SK-N-SH (cell line): ENCODE measurements around the gene STAP2. TPM values are rescaled to one million over a fixed set of nuclear protein-coding genes. Genes with fewer than 3 reads are reported as not detected.

ENCODE experiments used
- CTCF ChIA-PET: fragments of 300-600, 350-600 bp; formaldehyde crosslinking; extraction: SDS; loops from one replicate; lab custom pipeline; 2021; lab: Yijun Ruan, JAX
- POLR2A ChIA-PET: fragments of 350-600 bp; sonication (Branson Sonifier 250); formaldehyde crosslinking; extraction: SDS; loops from one replicate; lab custom pipeline; 2020; ENCODE audit warnings: antibody characterized with exemption, inconsistent platforms; lab: Yijun Ruan, JAX
- DNase-seq: peaks from one replicate; pipeline ENCODE4 v3.0.0; 2012
- H2AFZ ChIP-seq: fragments of 200-600 bp; sonication (generic); 2 replicates; pipeline ENCODE4 v1.8.1; 2016; ENCODE audit warnings: antibody characterized with exemption, mild to moderate bottlenecking, low read depth
- H3F3A ChIP-seq: fragments of 200-600 bp; sonication (generic); replicated peaks from 2 replicates; pipeline ENCODE3; 2016; ENCODE audit warnings: antibody characterized with exemption, mild to moderate bottlenecking; ENCODE audit not compliant: insufficient read depth
- H3K27ac ChIP-seq, 2 experiments: fragments of 200-500 bp in 1 of 2; fragments of 200-600 bp in 1 of 2; sonication (Bioruptor generic) in 1 of 2; sonication (generic), shearing (Covaris generic) in 1 of 2; 2 replicates each; pipeline versions ENCODE4 v1.5.1 to v1.6.1; 2014 to 2016; ENCODE audit warnings: low read depth in 2 of 2, inconsistent platforms in 1 of 2, low read length in 1 of 2, mild to moderate bottlenecking in 1 of 2, mixed read lengths in 1 of 2
- H3K27me3 ChIP-seq: fragments of 200-600 bp; sonication (generic), shearing (Covaris generic); 2 replicates; pipeline ENCODE4 v1.6.1; 2016; ENCODE audit warnings: mixed run types; ENCODE audit not compliant: insufficient read depth
- H3K36me3 ChIP-seq, 2 experiments: fragments of 200-500 bp in 1 of 2; fragments of 200-600 bp in 1 of 2; sonication (Bioruptor generic) in 1 of 2; sonication (generic) in 1 of 2; replicated peaks in 1 of 2; 2 replicates each; pipeline versions ENCODE3 to v1.5.1; 2014 to 2016; ENCODE audit warnings: low read length in 1 of 2, mild to moderate bottlenecking in 1 of 2; ENCODE audit not compliant: insufficient read depth in 2 of 2, control insufficient read depth in 1 of 2
- H3K4me1 ChIP-seq, 2 experiments: fragments of 200-500 bp in 1 of 2; fragments of 200-600 bp in 1 of 2; sonication (Bioruptor generic) in 1 of 2; sonication (generic), shearing (Covaris generic) in 1 of 2; 2 replicates each; pipeline versions ENCODE4 v1.5.1 to v1.6.1; 2014 to 2016; ENCODE audit warnings: low read depth in 1 of 2, low read length in 1 of 2, mixed run types in 1 of 2; ENCODE audit not compliant: insufficient read depth in 2 of 2, control insufficient read depth in 1 of 2
- H3K4me2 ChIP-seq: fragments of 200-600 bp; sonication (generic), shearing (Covaris generic); 2 replicates; pipeline ENCODE4 v1.6.1; 2017; ENCODE audit warnings: mixed run types
- H3K4me3 ChIP-seq, 2 experiments: fragments of 200-500 bp in 1 of 2; fragments of 200-600 bp in 1 of 2; sonication (Bioruptor generic) in 1 of 2; sonication (generic), shearing (Covaris generic) in 1 of 2; 2 replicates each; pipeline versions ENCODE4 v1.5.1 to v1.8.1; 2014 to 2016; ENCODE audit warnings: low read depth in 2 of 2, inconsistent platforms in 1 of 2, low read length in 1 of 2, mild to moderate bottlenecking in 1 of 2, mixed read lengths in 1 of 2, moderate library complexity in 1 of 2
- H3K79me2 ChIP-seq: fragments of 200-600 bp; sonication (generic); 2 replicates; pipeline ENCODE4 v1.8.1; 2017; ENCODE audit warnings: mild to moderate bottlenecking; ENCODE audit not compliant: insufficient read depth
- H3K9ac ChIP-seq: fragments of 200-600 bp; sonication (generic); 2 replicates; pipeline ENCODE4 v1.6.1; 2017; ENCODE audit warnings: mixed run types
- H3K9me2 ChIP-seq: fragments of 200-600 bp; sonication (generic); 2 replicates; pipeline ENCODE4 v1.6.1; 2017; ENCODE audit warnings: mixed run types
- H3K9me3 ChIP-seq: fragments of 200-600 bp; sonication (generic); 2 replicates; pipeline ENCODE4 v1.6.1; 2017; ENCODE audit warnings: mixed run types, mild to moderate bottlenecking, moderate library complexity
- H4K20me1 ChIP-seq: fragments of 200-600 bp; sonication (generic); 2 replicates; pipeline ENCODE4 v1.6.1; 2017; ENCODE audit warnings: mild to moderate bottlenecking, mixed run types; ENCODE audit not compliant: insufficient read depth
- EP300 ChIP-seq, 2 experiments: IDR thresholded peaks; 2 replicates each; pipeline versions ENCODE4 v1.4.0 to v1.6.1; 2012; ENCODE audit warnings: borderline replicate concordance in 1 of 2, low read depth in 1 of 2, low read length in 1 of 2
- FOSL2 ChIP-seq: IDR thresholded peaks from 2 replicates; pipeline ENCODE4 v1.4.0; 2012; ENCODE audit warnings: low read depth, mild to moderate bottlenecking, moderate library complexity, borderline replicate concordance
- NFIC ChIP-seq: IDR thresholded peaks from 2 replicates; pipeline ENCODE4 v1.4.0; 2012; ENCODE audit warnings: borderline replicate concordance
- NRF1 ChIP-seq: IDR thresholded peaks from 2 replicates; pipeline ENCODE4 v1.6.1; 2012; ENCODE audit warnings: low read depth, mild to moderate bottlenecking, low read length
- REST ChIP-seq: IDR thresholded peaks from 2 replicates; pipeline ENCODE4 v1.6.1; 2012; ENCODE audit warnings: mild to moderate bottlenecking, low read depth, low read length, moderate library complexity
- SIN3A ChIP-seq: IDR thresholded peaks from 2 replicates; pipeline ENCODE4 v1.6.1; 2012; ENCODE audit warnings: low read depth, mild to moderate bottlenecking, low read length, moderate library complexity, borderline replicate concordance
- TAF1 ChIP-seq: IDR thresholded peaks from 2 replicates; pipeline ENCODE4 v1.6.1; 2012; ENCODE audit warnings: low read depth, mild to moderate bottlenecking, low read length, moderate library complexity, borderline replicate concordance
- TEAD4 ChIP-seq: IDR thresholded peaks from 2 replicates; pipeline ENCODE4 v1.4.0; 2012; ENCODE audit warnings: mild to moderate bottlenecking, borderline replicate concordance; ENCODE audit not compliant: insufficient read depth
- USF2 ChIP-seq: fragments of 150-350 bp; IDR thresholded peaks from 2 replicates; pipeline ENCODE4 v1.6.1; 2017; ENCODE audit warnings: antibody characterized with exemption, low read length, low read depth, borderline replicate concordance
- WGBS: methylation state at CpG from one replicate; pipeline ENCODE4 v1.1.6; 2017; ENCODE audit warnings: low lambda C conversion rate; 5-methylcytosine and 5-hydroxymethylcytosine counted together
- polyA plus RNA-seq, 3 experiments: library from polyadenylated mRNA; depleted of rRNA; stranded (reverse); fragments of >200 nt; gene quantifications; 2 replicates each; pipeline ENCODE4 v1.2.3, GENCODE V29; 2012
- TF ChIP-seq, protein P1 (sequence below): fragments of 150-350 bp; IDR thresholded peaks from 2 replicates; pipeline ENCODE4 v1.6.1; 2016; ENCODE audit warnings: mild to moderate bottlenecking, low read depth, low read length

STAP2 gene
- polyA plus RNA-seq, 1 of the 3 experiments (the other 2 are of a cell fraction): 7.6 TPM

- CTCF ChIA-PET: interaction anchor here (0.7 to 2.2 kb wide), 2 partner anchors 47 to 59 kb away, joined by 3 to 7 read pairs; partner anchors contain the start of gene YJU2
- 84% methylated on average over 10 of the region's 10 CpGs for WGBS
Observed at GRCh38 chr19:4294389-4294788, 44.2 kb downstream of the STAP2 start.

DNA sequence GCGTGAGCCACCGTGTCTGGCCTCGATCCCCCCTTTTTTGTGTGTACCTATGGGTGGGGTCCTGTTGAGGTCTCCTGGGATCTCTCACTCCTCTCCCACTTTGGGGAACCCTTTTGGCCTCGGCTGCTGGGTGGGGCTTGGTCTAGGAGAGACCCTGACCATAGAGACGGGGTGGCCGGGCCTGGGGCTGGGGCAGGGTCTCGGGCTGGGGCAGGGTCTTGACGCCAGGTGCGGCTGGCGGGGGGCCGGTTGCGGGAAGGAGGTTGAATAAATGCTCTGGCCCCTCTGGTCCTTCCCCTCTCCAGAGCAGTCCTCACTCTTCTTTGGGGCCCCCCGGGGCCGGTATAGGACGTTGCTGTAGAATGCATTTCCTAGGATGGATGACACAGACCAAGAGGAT lies 46.1 kb downstream of the STAP2 start:
- no peaks in the 10 kb centered on the region for H3K9me3 ChIP-seq
- H4K20me1 ChIP-seq: no peaks in the 10 kb centered on the region
- no peak overlapping the region for H3K9ac ChIP-seq
- H3K4me3 ChIP-seq: no peak overlapping the region
- H3K9me2 ChIP-seq: no peaks in the 10 kb centered on the region
- ChIA-PET POLR2A (no interaction called here), CTCF (interaction anchor here (1.3 to 2.7 kb wide), 2 partner anchors 15 to 25 kb away, joined by 3 to 20 read pairs; no protein-coding TSS in a partner anchor)
- WGBS: 90% methylated on average over 12 of the region's 15 CpGs
- H3K4me2 ChIP-seq: no peak overlapping the region
- H3K4me1 ChIP-seq: peaks cover 0 to 17% of the 10 kb centered on the region in 2 experiments; a peak in 1 of 4 replicates
- no peak for DNase-seq
- no peak overlapping the region for H2AFZ ChIP-seq
- H3F3A ChIP-seq: no peaks in the 10 kb centered on the region
- no peaks in the 10 kb centered on the region for H3K27me3 ChIP-seq
- TF ChIP-seq EP300 (IDR thresholded peaks at IDR 0.05; ENCODE audit: borderline replicate concordance in 1 of 2, low read depth in 1 of 2, low read length in 1 of 2): no peak
- TF ChIP-seq, protein P1, sequence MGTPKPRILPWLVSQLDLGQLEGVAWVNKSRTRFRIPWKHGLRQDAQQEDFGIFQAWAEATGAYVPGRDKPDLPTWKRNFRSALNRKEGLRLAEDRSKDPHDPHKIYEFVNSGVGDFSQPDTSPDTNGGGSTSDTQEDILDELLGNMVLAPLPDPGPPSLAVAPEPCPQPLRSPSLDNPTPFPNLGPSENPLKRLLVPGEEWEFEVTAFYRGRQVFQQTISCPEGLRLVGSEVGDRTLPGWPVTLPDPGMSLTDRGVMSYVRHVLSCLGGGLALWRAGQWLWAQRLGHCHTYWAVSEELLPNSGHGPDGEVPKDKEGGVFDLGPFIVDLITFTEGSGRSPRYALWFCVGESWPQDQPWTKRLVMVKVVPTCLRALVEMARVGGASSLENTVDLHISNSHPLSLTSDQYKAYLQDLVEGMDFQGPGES: no peak
- no peak for TF ChIP-seq REST
- TF ChIP-seq USF2: no peak
- no peak for TF ChIP-seq NFIC
- TF ChIP-seq TEAD4: no peak
- no peak for TF ChIP-seq SIN3A
- no peak for TF ChIP-seq TAF1
- no peak for TF ChIP-seq NRF1
- no peak overlapping the region for H3K27ac ChIP-seq
- H3K79me2 ChIP-seq: no peaks in the 10 kb centered on the region
- H3K36me3 ChIP-seq: no peaks in the 10 kb centered on the region

More at GRCh38 chr19:4294389-4294788, 44.2 kb downstream of the STAP2 start:
- Histone ChIP-seq H3K79me2 (no peaks in the 10 kb centered on the region), H3K4me3 (no peak overlapping the region), H3K27ac (no peak overlapping the region), H3K4me2 (no peak overlapping the region), H3K36me3 (no peaks in the 10 kb centered on the region), H3K4me1 (peaks cover 0 to 17% of the 10 kb centered on the region in 2 experiments; a peak in 1 of 4 replicates), H3K9ac (no peak overlapping the region), H3K9me2 (no peaks in the 10 kb centered on the region), H4K20me1 (no peaks in the 10 kb centered on the region), H3K9me3 (no peaks in the 10 kb centered on the region), H3F3A (no peaks in the 10 kb centered on the region), H3K27me3 (no peaks in the 10 kb centered on the region), H2AFZ (no peak overlapping the region)
- POLR2A ChIA-PET: no interaction called here
- peak; percentile 20 for DNase-seq
- TF ChIP-seq FOSL2 (no peak), TAF1 (no peak)
